Ishikawa (cell line): ENCODE measurements around the gene CRX.

Source experiments
- CEBPB ChIP-seq: IDR thresholded peaks from 2 replicates; pipeline ENCODE4 v1.6.1; 2012
- EP300 ChIP-seq: IDR thresholded peaks from 2 replicates; pipeline ENCODE4 v1.6.1; 2012; ENCODE audit warnings: borderline replicate concordance
- NFIC ChIP-seq: IDR thresholded peaks from 2 replicates; pipeline ENCODE4 v1.6.1; 2012
- RAD21 ChIP-seq: IDR thresholded peaks from 2 replicates; pipeline ENCODE4 v1.6.1; 2012; ENCODE audit warnings: low read depth
- TAF1 ChIP-seq: IDR thresholded peaks from 2 replicates; pipeline ENCODE4 v1.6.1; 2012; ENCODE audit warnings: low read depth, mild to moderate bottlenecking
- TCF12 ChIP-seq: IDR thresholded peaks from 2 replicates; pipeline ENCODE4 v1.6.1; 2012; ENCODE audit warnings: low read depth
- TF ChIP-seq, protein P1 (sequence below): IDR thresholded peaks from 2 replicates; pipeline ENCODE4 v1.6.1; 2012
- TF ChIP-seq, protein P2 (sequence below): IDR thresholded peaks from 2 replicates; pipeline ENCODE4 v1.6.1; 2012; ENCODE audit warnings: low read depth, mild to moderate bottlenecking

DNA sequence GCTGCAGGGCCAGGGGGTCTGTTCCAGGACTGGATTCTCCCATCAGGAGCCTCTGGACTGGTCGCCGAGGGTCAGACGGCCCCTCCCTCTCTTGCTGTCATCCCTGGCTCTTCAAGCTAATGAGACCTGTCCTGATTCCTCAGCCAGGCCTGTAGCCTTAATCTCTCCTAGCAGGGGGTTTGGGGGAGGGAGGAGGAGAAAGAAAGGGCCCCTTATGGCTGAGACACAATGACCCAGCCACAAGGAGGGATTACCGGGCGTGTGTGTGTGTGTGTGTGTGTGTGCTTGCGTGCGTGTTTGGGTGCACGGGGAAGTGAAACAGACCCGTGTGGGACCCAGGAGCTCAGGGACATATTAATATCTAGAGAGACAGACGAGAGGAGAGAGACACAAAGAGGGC, 1.9 kb upstream of the CRX start:
- TF ChIP-seq NFIC (no peak), CEBPB (no peak), RAD21 (no peak), EP300 (no peak), TCF12 (no peak), TAF1 (no peak)
- TF ChIP-seq, protein P1, sequence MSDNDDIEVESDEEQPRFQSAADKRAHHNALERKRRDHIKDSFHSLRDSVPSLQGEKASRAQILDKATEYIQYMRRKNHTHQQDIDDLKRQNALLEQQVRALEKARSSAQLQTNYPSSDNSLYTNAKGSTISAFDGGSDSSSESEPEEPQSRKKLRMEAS, result no peak
- TF ChIP-seq, protein P2, sequence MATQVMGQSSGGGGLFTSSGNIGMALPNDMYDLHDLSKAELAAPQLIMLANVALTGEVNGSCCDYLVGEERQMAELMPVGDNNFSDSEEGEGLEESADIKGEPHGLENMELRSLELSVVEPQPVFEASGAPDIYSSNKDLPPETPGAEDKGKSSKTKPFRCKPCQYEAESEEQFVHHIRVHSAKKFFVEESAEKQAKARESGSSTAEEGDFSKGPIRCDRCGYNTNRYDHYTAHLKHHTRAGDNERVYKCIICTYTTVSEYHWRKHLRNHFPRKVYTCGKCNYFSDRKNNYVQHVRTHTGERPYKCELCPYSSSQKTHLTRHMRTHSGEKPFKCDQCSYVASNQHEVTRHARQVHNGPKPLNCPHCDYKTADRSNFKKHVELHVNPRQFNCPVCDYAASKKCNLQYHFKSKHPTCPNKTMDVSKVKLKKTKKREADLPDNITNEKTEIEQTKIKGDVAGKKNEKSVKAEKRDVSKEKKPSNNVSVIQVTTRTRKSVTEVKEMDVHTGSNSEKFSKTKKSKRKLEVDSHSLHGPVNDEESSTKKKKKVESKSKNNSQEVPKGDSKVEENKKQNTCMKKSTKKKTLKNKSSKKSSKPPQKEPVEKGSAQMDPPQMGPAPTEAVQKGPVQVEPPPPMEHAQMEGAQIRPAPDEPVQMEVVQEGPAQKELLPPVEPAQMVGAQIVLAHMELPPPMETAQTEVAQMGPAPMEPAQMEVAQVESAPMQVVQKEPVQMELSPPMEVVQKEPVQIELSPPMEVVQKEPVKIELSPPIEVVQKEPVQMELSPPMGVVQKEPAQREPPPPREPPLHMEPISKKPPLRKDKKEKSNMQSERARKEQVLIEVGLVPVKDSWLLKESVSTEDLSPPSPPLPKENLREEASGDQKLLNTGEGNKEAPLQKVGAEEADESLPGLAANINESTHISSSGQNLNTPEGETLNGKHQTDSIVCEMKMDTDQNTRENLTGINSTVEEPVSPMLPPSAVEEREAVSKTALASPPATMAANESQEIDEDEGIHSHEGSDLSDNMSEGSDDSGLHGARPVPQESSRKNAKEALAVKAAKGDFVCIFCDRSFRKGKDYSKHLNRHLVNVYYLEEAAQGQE, result no peak
